H9 (cell line): ENCODE data around the gene DPP6. TPM values are rescaled to one million over a fixed set of nuclear protein-coding genes. Genes with fewer than 3 reads are reported as not detected.

ENCODE experiments used
- DNase-seq: peaks from one replicate; pipeline ENCODE4 v3.0.0-alpha.2; 2017
- H2AFZ ChIP-seq: one replicate; pipeline ENCODE4 v1.6.1; 2013; ENCODE audit warnings: mild to moderate bottlenecking, low read length, control low read depth, moderate library complexity
- H2AK5ac ChIP-seq: 2 replicates; pipeline ENCODE4 v1.6.1; 2013; ENCODE audit warnings: low read length, control low read depth, mixed read lengths; ENCODE audit not compliant: insufficient read length
- H2BK120ac ChIP-seq: one replicate; pipeline ENCODE4 v1.6.1; 2013; ENCODE audit warnings: low read depth, mild to moderate bottlenecking, low read length, control low read depth, inconsistent platforms; ENCODE audit not compliant: poor library complexity, severe bottlenecking
- H2BK12ac ChIP-seq: 2 replicates; pipeline ENCODE4 v1.6.1; 2013; ENCODE audit warnings: low read length, control low read depth, mixed read lengths, low read depth; ENCODE audit not compliant: insufficient read length
- H2BK15ac ChIP-seq: 2 replicates; pipeline ENCODE4 v1.6.1; 2013; ENCODE audit warnings: low read depth, low read length, control low read depth
- H2BK20ac ChIP-seq: one replicate; pipeline ENCODE4 v1.6.1; 2013; ENCODE audit warnings: low read depth, mild to moderate bottlenecking, low read length, control low read depth, inconsistent platforms; ENCODE audit not compliant: poor library complexity, severe bottlenecking
- H2BK5ac ChIP-seq: 2 replicates; pipeline ENCODE4 v1.6.1; 2013; ENCODE audit warnings: low read length, control low read depth, mixed read lengths; ENCODE audit not compliant: insufficient read length
- H3K14ac ChIP-seq: 2 replicates; pipeline ENCODE4 v1.6.1; 2013; ENCODE audit warnings: low read length, control low read depth; ENCODE audit not compliant: insufficient read depth
- H3K18ac ChIP-seq: 2 replicates; pipeline ENCODE4 v1.6.1; 2013; ENCODE audit warnings: low read depth, mild to moderate bottlenecking, mixed read lengths, low read length, control low read depth; ENCODE audit not compliant: insufficient read length
- H3K23ac ChIP-seq: 2 replicates; pipeline ENCODE4 v1.6.1; 2013; ENCODE audit warnings: low read length, control low read depth, mixed read lengths, low read depth; ENCODE audit not compliant: insufficient read length
- H3K23me2 ChIP-seq: 2 replicates; pipeline ENCODE4 v1.6.1; 2013; ENCODE audit warnings: low read depth, mild to moderate bottlenecking, mixed read lengths, low read length, control low read depth; ENCODE audit not compliant: insufficient read length, poor library complexity, severe bottlenecking
- H3K27ac ChIP-seq: 2 replicates; pipeline ENCODE4 v1.5.1; 2013; ENCODE audit warnings: low read length, control low read depth, mixed read lengths, low read depth; ENCODE audit not compliant: insufficient read length
- H3K27me3 ChIP-seq: 2 replicates; pipeline ENCODE4 v1.6.1; 2013; ENCODE audit warnings: low read length, control low read depth, inconsistent platforms; ENCODE audit not compliant: insufficient read depth
- H3K4ac ChIP-seq: 2 replicates; pipeline ENCODE4 v1.6.1; 2013; ENCODE audit warnings: low read depth, mild to moderate bottlenecking, control low read depth, inconsistent platforms, low read length, moderate library complexity
- H3K4me1 ChIP-seq: 2 replicates; pipeline ENCODE4 v1.6.1; 2013; ENCODE audit warnings: low read length, control low read depth, inconsistent platforms; ENCODE audit not compliant: insufficient read depth
- H3K4me2 ChIP-seq: 2 replicates; pipeline ENCODE4 v1.6.1; 2013; ENCODE audit warnings: low read length, control low read depth, mixed read lengths; ENCODE audit not compliant: insufficient read length, insufficient read depth
- H3K56ac ChIP-seq: 2 replicates; pipeline ENCODE4 v1.6.1; 2013; ENCODE audit warnings: low read depth, mild to moderate bottlenecking, mixed read lengths, low read length, control low read depth; ENCODE audit not compliant: insufficient read length
- H3K79me1 ChIP-seq: 2 replicates; pipeline ENCODE4 v1.6.1; 2013; ENCODE audit warnings: low read depth, mild to moderate bottlenecking, moderate library complexity, low read length, control low read depth, inconsistent platforms; ENCODE audit not compliant: insufficient read depth, poor library complexity, severe bottlenecking
- H3K79me2 ChIP-seq: 2 replicates; pipeline ENCODE4 v1.6.1; 2013; ENCODE audit warnings: low read length, control low read depth, inconsistent platforms; ENCODE audit not compliant: insufficient read depth
- H3K9ac ChIP-seq: 2 replicates; pipeline ENCODE4 v1.6.1; 2013; ENCODE audit warnings: low read length, control low read depth, mixed read lengths; ENCODE audit not compliant: insufficient read length; ENCODE audit errors: extremely low read depth
- H3K9me3 ChIP-seq: one replicate; pipeline ENCODE4 v1.6.1; 2013; ENCODE audit warnings: low read depth, low read length, inconsistent platforms; ENCODE audit not compliant: control insufficient read depth
- H3T11ph ChIP-seq: one replicate; pipeline ENCODE4 v1.6.1; 2013; ENCODE audit warnings: mild to moderate bottlenecking, low read length, control low read depth, inconsistent platforms
- H4K20me1 ChIP-seq: one replicate; pipeline ENCODE4 v1.6.1; 2013; ENCODE audit not compliant: control insufficient read depth, insufficient read length, insufficient read depth
- H4K5ac ChIP-seq: 2 replicates; pipeline ENCODE4 v1.6.1; 2013; ENCODE audit warnings: low read depth, mild to moderate bottlenecking, mixed read lengths, low read length, control low read depth; ENCODE audit not compliant: insufficient read length
- H4K8ac ChIP-seq: replicated peaks from 2 replicates; pipeline ENCODE4 v1.6.1; 2013; ENCODE audit warnings: low read length, control low read depth, mixed read lengths, low read depth; ENCODE audit not compliant: insufficient read length
- H4K91ac ChIP-seq: 2 replicates; pipeline ENCODE4 v1.6.1; 2013; ENCODE audit warnings: low read depth, mild to moderate bottlenecking, moderate library complexity, mixed read lengths, low read length, control low read depth; ENCODE audit not compliant: insufficient read length
- H3K27ac Mint-ChIP-seq, 3 experiments: 2 replicates in 2 of 3; 3 replicates in 1 of 3; pipeline ENCODE4 v1.8.0; 2020 to 2021; ENCODE audit warnings: mixed read lengths in 3 of 3, mild to moderate bottlenecking in 1 of 3, moderate library complexity in 1 of 3
- H3K27me3 Mint-ChIP-seq: 2 replicates; pipeline ENCODE4 v1.8.0; 2021; ENCODE audit warnings: low read depth, mild to moderate bottlenecking, moderate library complexity, mixed read lengths
- H3K36me3 Mint-ChIP-seq, 3 experiments: 2 replicates in 2 of 3; 3 replicates in 1 of 3; pipeline ENCODE4 v1.8.0; 2020 to 2021; ENCODE audit warnings: low read depth in 3 of 3, mixed read lengths in 3 of 3; ENCODE audit not compliant: insufficient read depth in 1 of 3
- H3K4me1 Mint-ChIP-seq, 2 experiments: 2 replicates each; pipeline ENCODE4 v1.8.0; 2020; ENCODE audit warnings: mixed read lengths in 2 of 2
- H3K4me3 Mint-ChIP-seq, 2 experiments: 2 replicates in 1 of 2; 3 replicates in 1 of 2; pipeline ENCODE4 v1.8.0; 2020 to 2021; ENCODE audit warnings: mild to moderate bottlenecking in 2 of 2, mixed read lengths in 2 of 2, moderate library complexity in 1 of 2
- H3K9me3 Mint-ChIP-seq, 2 experiments: 2 replicates in 1 of 2; 3 replicates in 1 of 2; pipeline ENCODE4 v1.8.0; 2020; ENCODE audit warnings: mild to moderate bottlenecking in 2 of 2, mixed read lengths in 2 of 2, moderate library complexity in 1 of 2
- WGBS: extraction: QIAGEN DNeasy Blood & Tissue Kit; methylation state at CpG from one replicate; pipeline ENCODE4 v1.1.7; 2013; ENCODE audit warnings: missing lambda C conversion rate, low lambda C conversion rate, mixed read lengths; ENCODE audit not compliant: insufficient read length; ENCODE audit errors: extremely low coverage; 5-methylcytosine and 5-hydroxymethylcytosine counted together
- total RNA-seq: library from RNA; stranded (reverse); gene quantifications from 2 replicates; pipeline ENCODE4 v1.2.1, GENCODE V29; 2021
- TF ChIP-seq, protein P1 (sequence below): fragments of 200-600 bp; sonication (generic); conservative IDR thresholded peaks from 3 replicates; pipeline ENCODE4 v1.8.0; 2021; ENCODE audit warnings: antibody characterized with exemption, mild to moderate bottlenecking

Gene DPP6
- total RNA-seq, 1 experiment from 2014 or later: 4.5 TPM

DNA sequence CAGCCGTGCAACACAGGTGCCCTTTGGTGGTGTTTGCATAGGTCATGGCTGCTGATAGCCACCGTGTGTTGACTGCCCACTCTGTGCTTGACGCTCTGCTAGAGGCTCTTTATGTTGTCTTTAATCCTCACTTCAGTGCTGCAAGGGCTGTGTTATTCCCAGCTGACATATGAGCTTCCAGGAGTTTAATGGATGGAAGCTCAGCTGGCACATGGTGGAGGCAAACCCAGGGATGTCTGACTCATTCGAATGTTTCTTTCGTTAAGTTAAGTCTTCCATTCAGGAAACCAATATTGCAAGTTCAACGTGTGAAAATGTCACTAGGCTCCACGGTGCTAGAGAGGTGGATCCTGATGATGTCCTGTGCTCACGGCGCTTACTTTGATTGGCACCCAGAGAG is 378.4 kb downstream of the DPP6 start:
- H3K4me1 Mint-ChIP-seq: no peaks in the 10 kb centered on the region
- H3K36me3 Mint-ChIP-seq: no peaks in the 10 kb centered on the region

More for the DNA sequence above, 378.4 kb downstream of the DPP6 start:
- Histone ChIP-seq H3K27me3 (no peaks in the 10 kb centered on the region), H3K56ac (no peak overlapping the region), H4K8ac (no peak overlapping the region), H3K14ac (no peak overlapping the region), H3K79me1 (no peaks in the 10 kb centered on the region), H2BK5ac (no peak overlapping the region), H3K9ac (no peak overlapping the region), H3T11ph (no peak overlapping the region), H2AK5ac (no peak overlapping the region), H2BK20ac (no peak overlapping the region), H3K4me2 (no peak overlapping the region), H3K23ac (no peak overlapping the region), H3K18ac (no peak overlapping the region), H2BK15ac (no peak overlapping the region), H4K20me1 (no peaks in the 10 kb centered on the region), H4K5ac (no peak overlapping the region), H2BK12ac (no peak overlapping the region), H3K79me2 (no peaks in the 10 kb centered on the region), H4K91ac (no peak overlapping the region), H2AFZ (no peak overlapping the region), H3K27ac (no peak overlapping the region), H3K23me2 (no peaks in the 10 kb centered on the region), H3K4ac (no peak overlapping the region), H3K9me3 (no peaks in the 10 kb centered on the region), H2BK120ac (no peak overlapping the region), H3K4me1 (no peaks in the 10 kb centered on the region)
- DNase-seq: no peak
- no CpG with 5 or more reads among the region's 9 CpGs for WGBS
- TF ChIP-seq, protein P1, sequence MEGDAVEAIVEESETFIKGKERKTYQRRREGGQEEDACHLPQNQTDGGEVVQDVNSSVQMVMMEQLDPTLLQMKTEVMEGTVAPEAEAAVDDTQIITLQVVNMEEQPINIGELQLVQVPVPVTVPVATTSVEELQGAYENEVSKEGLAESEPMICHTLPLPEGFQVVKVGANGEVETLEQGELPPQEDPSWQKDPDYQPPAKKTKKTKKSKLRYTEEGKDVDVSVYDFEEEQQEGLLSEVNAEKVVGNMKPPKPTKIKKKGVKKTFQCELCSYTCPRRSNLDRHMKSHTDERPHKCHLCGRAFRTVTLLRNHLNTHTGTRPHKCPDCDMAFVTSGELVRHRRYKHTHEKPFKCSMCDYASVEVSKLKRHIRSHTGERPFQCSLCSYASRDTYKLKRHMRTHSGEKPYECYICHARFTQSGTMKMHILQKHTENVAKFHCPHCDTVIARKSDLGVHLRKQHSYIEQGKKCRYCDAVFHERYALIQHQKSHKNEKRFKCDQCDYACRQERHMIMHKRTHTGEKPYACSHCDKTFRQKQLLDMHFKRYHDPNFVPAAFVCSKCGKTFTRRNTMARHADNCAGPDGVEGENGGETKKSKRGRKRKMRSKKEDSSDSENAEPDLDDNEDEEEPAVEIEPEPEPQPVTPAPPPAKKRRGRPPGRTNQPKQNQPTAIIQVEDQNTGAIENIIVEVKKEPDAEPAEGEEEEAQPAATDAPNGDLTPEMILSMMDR: no peak
- Mint-ChIP-seq H3K9me3 (no peaks in the 10 kb centered on the region), H3K27me3 (no peaks in the 10 kb centered on the region), H3K4me3 (no peak overlapping the region), H3K27ac (no peak overlapping the region)
